GM12878 (cell line): ENCODE measurements around the gene POLR2F.

Experiments used
- EED ChIP-seq: sonication (generic); IDR thresholded peaks from 2 replicates; pipeline ENCODE4 v1.6.1; 2016; ENCODE audit warnings: antibody characterized with exemption, low read depth
- HDAC2 ChIP-seq: fragments of 200-600 bp; sonication (generic); IDR thresholded peaks from 2 replicates; pipeline ENCODE4 v1.6.1; 2017
- NFXL1 ChIP-seq: fragments of 450-650 bp; IDR thresholded peaks from 2 replicates; pipeline ENCODE4 v1.6.1; 2017; ENCODE audit warnings: antibody characterized with exemption, mild to moderate bottlenecking, borderline replicate concordance
- POLR2A ChIP-seq: IDR thresholded peaks from 2 replicates; pipeline ENCODE4 v1.6.1; 2011; ENCODE audit warnings: low read depth, mild to moderate bottlenecking, low read length
- POLR2AphosphoS5 ChIP-seq: IDR thresholded peaks from 2 replicates; pipeline ENCODE4 v1.6.1; 2011; ENCODE audit warnings: mild to moderate bottlenecking, low read length, inconsistent platforms
- RCOR1 ChIP-seq: conservative IDR thresholded peaks from 2 replicates; pipeline ENCODE4 v1.6.1; 2012; ENCODE audit warnings: low read depth, low read length, improper control_type of control experiment
- TF ChIP-seq, protein P1 (sequence below): IDR thresholded peaks from 2 replicates; pipeline ENCODE4 v1.6.1; 2011; ENCODE audit warnings: low read depth, low read length, improper control_type of control experiment, borderline replicate concordance
- TF ChIP-seq, protein P2 (sequence below), 3 experiments: IDR thresholded peaks in 2 of 3; conservative IDR thresholded peaks in 1 of 3; 2 replicates each; pipeline ENCODE4 v1.5.1; 2011; ENCODE audit warnings: low read depth in 3 of 3, low read length in 3 of 3, mild to moderate bottlenecking in 3 of 3, control low read depth in 2 of 3, moderate library complexity in 2 of 3, inconsistent platforms in 1 of 3, mixed read lengths in 1 of 3; ENCODE audit not compliant: control insufficient read depth in 2 of 3, insufficient read depth in 1 of 3; ENCODE audit errors: extremely low read depth in 1 of 3
- TF ChIP-seq, protein P3 (sequence below): IDR thresholded peaks from 2 replicates; pipeline ENCODE4 v1.6.1; 2012; ENCODE audit warnings: low read depth, low read length, improper control_type of control experiment

DNA sequence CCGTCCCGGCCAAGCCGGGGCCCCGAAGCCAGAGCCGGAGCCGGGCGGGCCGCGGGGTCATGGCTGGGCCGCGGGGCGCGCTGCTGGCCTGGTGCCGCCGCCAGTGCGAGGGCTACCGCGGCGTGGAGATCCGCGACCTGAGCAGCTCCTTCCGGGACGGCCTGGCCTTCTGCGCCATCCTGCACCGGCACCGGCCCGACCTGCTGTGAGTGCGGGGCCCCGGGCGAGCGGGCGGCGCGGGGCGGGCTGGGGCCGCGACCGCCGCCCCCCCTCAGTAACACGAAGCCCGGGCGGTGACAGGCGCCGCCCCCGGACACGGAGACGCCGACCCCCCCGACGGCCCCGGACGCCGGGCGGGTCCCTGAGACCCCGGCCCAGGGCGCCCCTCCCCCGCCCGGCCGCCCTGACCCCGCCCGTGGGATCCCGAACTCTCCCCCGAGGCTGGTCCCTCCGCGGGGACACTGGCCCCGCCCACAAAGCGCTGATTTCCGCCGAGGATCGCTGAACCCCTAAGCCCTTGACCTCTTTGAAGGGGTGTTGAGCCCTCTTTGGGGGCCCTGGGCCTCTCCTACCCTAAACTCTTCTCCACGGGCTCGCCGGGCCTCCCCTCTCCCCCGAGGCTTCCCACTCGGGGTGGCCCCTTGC, 47.0 kb upstream of the POLR2F start:
- TF ChIP-seq RCOR1, result no peak
- TF ChIP-seq, protein P1, sequence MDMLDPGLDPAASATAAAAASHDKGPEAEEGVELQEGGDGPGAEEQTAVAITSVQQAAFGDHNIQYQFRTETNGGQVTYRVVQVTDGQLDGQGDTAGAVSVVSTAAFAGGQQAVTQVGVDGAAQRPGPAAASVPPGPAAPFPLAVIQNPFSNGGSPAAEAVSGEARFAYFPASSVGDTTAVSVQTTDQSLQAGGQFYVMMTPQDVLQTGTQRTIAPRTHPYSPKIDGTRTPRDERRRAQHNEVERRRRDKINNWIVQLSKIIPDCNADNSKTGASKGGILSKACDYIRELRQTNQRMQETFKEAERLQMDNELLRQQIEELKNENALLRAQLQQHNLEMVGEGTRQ, result no peak
- peak; percentile 66 for TF ChIP-seq POLR2A
- no peak for TF ChIP-seq HDAC2
- TF ChIP-seq EED, result no peak
- TF ChIP-seq, protein P2, sequence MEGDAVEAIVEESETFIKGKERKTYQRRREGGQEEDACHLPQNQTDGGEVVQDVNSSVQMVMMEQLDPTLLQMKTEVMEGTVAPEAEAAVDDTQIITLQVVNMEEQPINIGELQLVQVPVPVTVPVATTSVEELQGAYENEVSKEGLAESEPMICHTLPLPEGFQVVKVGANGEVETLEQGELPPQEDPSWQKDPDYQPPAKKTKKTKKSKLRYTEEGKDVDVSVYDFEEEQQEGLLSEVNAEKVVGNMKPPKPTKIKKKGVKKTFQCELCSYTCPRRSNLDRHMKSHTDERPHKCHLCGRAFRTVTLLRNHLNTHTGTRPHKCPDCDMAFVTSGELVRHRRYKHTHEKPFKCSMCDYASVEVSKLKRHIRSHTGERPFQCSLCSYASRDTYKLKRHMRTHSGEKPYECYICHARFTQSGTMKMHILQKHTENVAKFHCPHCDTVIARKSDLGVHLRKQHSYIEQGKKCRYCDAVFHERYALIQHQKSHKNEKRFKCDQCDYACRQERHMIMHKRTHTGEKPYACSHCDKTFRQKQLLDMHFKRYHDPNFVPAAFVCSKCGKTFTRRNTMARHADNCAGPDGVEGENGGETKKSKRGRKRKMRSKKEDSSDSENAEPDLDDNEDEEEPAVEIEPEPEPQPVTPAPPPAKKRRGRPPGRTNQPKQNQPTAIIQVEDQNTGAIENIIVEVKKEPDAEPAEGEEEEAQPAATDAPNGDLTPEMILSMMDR (IDR thresholded peaks at IDR 0.05 in 2 of 3, conservative IDR thresholded peaks at IDR 0.05 in 1 of 3; ENCODE audit: control insufficient read depth in 2 of 3, extremely low read depth in 1 of 3, insufficient read depth in 1 of 3, low read depth in 3 of 3, low read length in 3 of 3), result no peak
- TF ChIP-seq, protein P3, sequence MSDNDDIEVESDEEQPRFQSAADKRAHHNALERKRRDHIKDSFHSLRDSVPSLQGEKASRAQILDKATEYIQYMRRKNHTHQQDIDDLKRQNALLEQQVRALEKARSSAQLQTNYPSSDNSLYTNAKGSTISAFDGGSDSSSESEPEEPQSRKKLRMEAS, result no peak
- TF ChIP-seq NFXL1, result no peak
- TF ChIP-seq POLR2AphosphoS5, result no peak; the same call in 1 of the 2 replicates
